ENCODE results near the gene VKORC1.
A peak's percentile ranks its signal among the peaks of the same experiment; 100 is the strongest.

VKORC1 gene

DNA sequence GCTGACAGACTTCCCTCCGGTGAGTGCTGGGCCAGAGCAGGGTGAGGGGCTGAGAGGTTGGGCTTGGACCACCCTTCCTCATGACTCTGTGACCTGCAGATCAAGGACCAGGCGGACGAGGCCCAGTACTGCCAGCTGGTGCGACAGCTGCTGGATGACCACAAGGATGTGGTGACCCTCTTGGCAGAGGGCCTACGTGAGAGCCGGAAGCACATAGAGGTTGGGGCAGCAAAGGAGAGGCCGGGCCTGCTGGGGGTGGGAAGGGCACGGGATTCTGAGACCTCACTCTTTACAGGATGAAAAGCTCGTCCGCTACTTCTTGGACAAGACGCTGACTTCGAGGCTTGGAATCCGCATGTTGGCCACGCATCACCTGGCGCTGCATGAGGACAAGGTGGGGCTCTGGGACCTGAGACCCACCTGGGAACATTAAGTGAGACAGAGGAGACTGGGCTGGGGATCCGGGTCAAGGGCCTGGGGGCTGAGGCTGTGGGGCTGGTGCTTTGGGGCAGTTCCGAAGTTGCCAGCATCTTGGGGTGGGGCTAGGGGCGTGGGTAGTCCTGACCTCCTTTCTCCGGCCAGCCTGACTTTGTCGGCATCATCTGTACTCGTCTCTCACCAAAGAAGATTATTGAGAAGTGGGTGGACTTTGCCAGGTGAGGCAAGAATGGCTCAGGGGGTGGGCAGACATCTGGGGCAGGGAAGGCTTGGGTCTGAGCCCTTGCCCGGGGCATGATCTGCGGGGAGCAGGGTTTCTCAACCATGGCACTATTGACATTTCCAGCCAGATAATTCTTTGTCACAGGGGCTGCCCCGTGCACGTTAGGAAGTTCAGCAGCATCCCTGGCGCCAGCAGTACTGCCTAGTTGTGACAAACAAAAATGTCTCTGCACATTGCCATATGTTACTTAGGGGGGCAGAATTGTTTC lies 15.8 kb upstream of the VKORC1 start:
- TF ChIP-seq, protein P1, sequence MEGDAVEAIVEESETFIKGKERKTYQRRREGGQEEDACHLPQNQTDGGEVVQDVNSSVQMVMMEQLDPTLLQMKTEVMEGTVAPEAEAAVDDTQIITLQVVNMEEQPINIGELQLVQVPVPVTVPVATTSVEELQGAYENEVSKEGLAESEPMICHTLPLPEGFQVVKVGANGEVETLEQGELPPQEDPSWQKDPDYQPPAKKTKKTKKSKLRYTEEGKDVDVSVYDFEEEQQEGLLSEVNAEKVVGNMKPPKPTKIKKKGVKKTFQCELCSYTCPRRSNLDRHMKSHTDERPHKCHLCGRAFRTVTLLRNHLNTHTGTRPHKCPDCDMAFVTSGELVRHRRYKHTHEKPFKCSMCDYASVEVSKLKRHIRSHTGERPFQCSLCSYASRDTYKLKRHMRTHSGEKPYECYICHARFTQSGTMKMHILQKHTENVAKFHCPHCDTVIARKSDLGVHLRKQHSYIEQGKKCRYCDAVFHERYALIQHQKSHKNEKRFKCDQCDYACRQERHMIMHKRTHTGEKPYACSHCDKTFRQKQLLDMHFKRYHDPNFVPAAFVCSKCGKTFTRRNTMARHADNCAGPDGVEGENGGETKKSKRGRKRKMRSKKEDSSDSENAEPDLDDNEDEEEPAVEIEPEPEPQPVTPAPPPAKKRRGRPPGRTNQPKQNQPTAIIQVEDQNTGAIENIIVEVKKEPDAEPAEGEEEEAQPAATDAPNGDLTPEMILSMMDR (IDR thresholded peaks at IDR 0.05; ENCODE audit: poor library complexity, severe bottlenecking), result no peak
- H3K4me3 ChIP-seq (ENCODE audit: severe bottlenecking), result no peak overlapping the region
- H3K4me1 ChIP-seq (ENCODE audit: insufficient read depth, poor library complexity, severe bottlenecking), result no peaks in the 10 kb centered on the region
- no peak overlapping the region for H3K27ac ChIP-seq (ENCODE audit: poor library complexity, severe bottlenecking)
- H3K27me3 ChIP-seq (ENCODE audit: insufficient read depth, poor library complexity, severe bottlenecking), result no peaks in the 10 kb centered on the region
- H3K36me3 ChIP-seq (ENCODE audit: low read depth), result peaks cover 38% of the 10 kb centered on the region
- ATAC-seq (ENCODE audit: low read depth) (no peak), DNase-seq (ENCODE audit: low spot score) (peak; percentile 59)
- H3K9me3 ChIP-seq (ENCODE audit: severe bottlenecking), result no peaks in the 10 kb centered on the region

DNA sequence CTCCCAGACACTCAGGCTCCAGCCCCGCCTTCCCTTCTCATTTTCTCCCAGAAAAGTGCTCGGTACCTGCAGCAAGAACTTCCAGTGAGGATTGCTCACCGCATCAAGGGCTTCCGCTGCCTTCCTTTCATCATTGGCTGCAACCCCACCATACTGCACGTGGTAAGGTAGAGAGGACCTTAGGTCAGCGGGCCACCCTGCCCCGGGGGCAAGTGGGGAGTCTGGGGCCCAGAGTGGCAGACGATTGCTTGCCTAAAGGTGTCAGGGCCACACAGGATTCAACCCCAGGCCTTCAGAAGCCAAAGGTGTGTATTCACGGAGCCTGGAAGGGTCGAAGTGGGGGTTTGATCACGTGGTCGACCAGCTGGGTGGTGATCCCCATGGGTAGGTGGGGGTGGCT lies 15.0 kb upstream of the VKORC1 start:
- ATAC-seq (ENCODE audit: low read depth) (no peak), DNase-seq (ENCODE audit: low spot score) (no peak)
- Histone ChIP-seq H3K4me3 (ENCODE audit: severe bottlenecking) (no peak overlapping the region), H3K9me3 (ENCODE audit: severe bottlenecking) (no peaks in the 10 kb centered on the region), H3K4me1 (ENCODE audit: insufficient read depth, poor library complexity, severe bottlenecking) (no peaks in the 10 kb centered on the region), H3K27me3 (ENCODE audit: insufficient read depth, poor library complexity, severe bottlenecking) (no peaks in the 10 kb centered on the region), H3K36me3 (ENCODE audit: low read depth) (peaks cover 38% of the 10 kb centered on the region), H3K27ac (ENCODE audit: poor library complexity, severe bottlenecking) (no peak overlapping the region)
- TF ChIP-seq, protein P1 (IDR thresholded peaks at IDR 0.05; ENCODE audit: poor library complexity, severe bottlenecking), result no peak

DNA sequence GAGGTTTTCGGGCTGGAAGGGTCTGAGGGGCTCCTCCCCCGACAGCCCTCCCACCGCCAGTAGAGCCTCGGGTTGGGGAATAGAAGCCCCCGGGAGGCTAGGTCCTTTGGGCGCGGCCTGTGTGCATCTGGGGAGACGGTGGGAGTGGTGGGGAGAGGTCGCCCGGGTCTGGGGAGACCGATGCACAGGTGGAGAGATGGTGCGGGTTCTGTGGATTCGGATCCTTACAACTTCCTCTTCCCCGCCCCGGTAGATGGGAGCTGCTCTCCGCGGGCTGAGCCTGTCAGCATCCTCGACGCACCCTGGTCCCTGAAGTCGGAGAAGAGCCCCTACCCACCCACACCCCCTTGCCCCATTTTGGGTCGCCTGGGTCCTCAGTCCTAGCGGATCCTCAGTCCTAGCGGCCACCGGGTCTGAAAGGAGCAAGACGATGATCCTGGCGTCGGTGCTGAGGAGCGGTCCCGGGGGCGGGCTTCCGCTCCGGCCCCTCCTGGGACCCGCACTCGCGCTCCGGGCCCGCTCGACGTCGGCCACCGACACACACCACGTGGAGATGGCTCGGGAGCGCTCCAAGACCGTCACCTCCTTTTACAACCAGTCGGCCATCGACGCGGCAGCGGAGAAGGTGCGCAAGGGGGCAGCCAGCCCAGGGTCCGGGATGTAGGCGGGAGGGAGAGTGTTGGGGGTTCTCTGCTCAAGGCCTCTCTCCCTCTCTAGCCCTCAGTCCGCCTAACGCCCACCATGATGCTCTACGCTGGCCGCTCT lies 14.4 kb upstream of the VKORC1 start:
- Histone ChIP-seq H3K36me3 (ENCODE audit: low read depth) (peaks cover 38% of the 10 kb centered on the region), H3K9me3 (ENCODE audit: severe bottlenecking) (no peaks in the 10 kb centered on the region), H3K27ac (ENCODE audit: poor library complexity, severe bottlenecking) (peak overlapping the region; percentile 42), H3K4me3 (ENCODE audit: severe bottlenecking) (peak overlapping the region; percentile 82), H3K4me1 (ENCODE audit: insufficient read depth, poor library complexity, severe bottlenecking) (no peaks in the 10 kb centered on the region), H3K27me3 (ENCODE audit: insufficient read depth, poor library complexity, severe bottlenecking) (no peaks in the 10 kb centered on the region)
- ATAC-seq (ENCODE audit: low read depth) (peak; percentile 11; the same call in 2 of the 3 replicates), DNase-seq (ENCODE audit: low spot score) (peak; percentile 61)
- TF ChIP-seq, protein P1 (IDR thresholded peaks at IDR 0.05; ENCODE audit: poor library complexity, severe bottlenecking), result no peak

DNA sequence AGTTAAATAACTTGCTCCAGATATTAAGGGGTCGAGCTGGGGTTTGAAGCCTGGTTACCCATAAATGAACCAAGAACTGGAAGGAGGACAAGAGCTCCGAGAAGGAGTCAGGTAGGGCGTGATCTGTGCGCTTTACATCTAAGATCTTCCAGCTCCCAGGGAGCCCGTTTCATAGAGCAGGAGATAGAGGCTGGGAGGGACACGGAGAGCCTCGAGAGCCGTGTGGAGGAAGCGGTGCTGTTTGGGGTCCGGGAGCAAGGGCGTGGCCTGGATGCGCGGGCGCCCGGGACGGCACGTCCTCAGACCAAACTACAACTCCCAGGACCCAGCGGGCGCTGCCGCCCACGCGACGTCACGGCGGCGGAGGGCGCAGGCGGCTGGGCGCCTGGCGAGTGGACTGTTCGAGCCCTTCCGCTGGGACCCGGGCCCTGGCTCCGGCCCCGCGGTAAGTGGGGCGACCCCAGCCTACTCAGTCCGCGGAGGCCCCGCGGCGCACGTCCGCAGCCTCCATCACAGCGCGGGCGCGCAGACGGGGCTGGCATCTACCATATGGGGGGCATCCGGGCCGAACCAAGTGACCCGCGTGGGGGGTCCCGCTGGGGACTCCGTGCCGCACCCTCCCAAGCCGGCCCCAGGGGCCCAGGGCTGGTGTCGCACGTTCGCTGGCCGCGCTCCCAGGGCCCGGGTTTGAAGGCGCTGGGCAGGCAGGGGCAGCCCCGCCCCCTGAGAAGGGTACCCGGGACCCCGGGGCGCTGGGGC lies 13.6 kb upstream of the VKORC1 start, which contains the start of gene BCKDK:
BCKDK (plus strand) TSS at position 352 of the 759 bp plus-strand sequence. CDS start 838 bp downstream, outside the sequence.
- H3K27ac ChIP-seq (ENCODE audit: poor library complexity, severe bottlenecking), result peak within 1 kb of the TSS; percentile 42
- H3K36me3 ChIP-seq (ENCODE audit: low read depth), result peaks cover 38% of the 10 kb centered on the region
- no peaks in the 10 kb centered on the region for H3K9me3 ChIP-seq (ENCODE audit: severe bottlenecking)
- ATAC-seq (ENCODE audit: low read depth) (peak; percentile 86), DNase-seq (ENCODE audit: low spot score) (peak; percentile 70)
- H3K4me3 ChIP-seq (ENCODE audit: severe bottlenecking), result peak within 1 kb of the TSS; percentile 82
- TF ChIP-seq, protein P1 (IDR thresholded peaks at IDR 0.05; ENCODE audit: poor library complexity, severe bottlenecking), result no peak
- H3K27me3 ChIP-seq (ENCODE audit: insufficient read depth, poor library complexity, severe bottlenecking), result no peaks in the 10 kb centered on the region
- H3K4me1 ChIP-seq (ENCODE audit: insufficient read depth, poor library complexity, severe bottlenecking), result no peaks in the 10 kb centered on the region
